Upper lobe of left lung (tissue), 6 donors: ENCODE results near the gene SNRPD2. TPM values are rescaled to one million over a fixed set of nuclear protein-coding genes. Genes with fewer than 3 reads are reported as not detected.

ENCODE experiments used
- ATAC-seq, 2 donors: fragments of 200-7000 bp; cut with Tn5 transposase; one replicate each; pipeline ENCODE4 v1.9.1; 2022; ENCODE audit warnings: mild to moderate bottlenecking in 2 of 2, moderate library complexity in 2 of 2; ENCODE audit not compliant: low FRiP score in 2 of 2
- DNase-seq, 2 donors: peaks; one replicate each; pipeline ENCODE4 v3.0.0-alpha.2; 2019 to 2020
- H3K27ac ChIP-seq, 4 donors: fragments of 200-600 bp; sonication (generic); one replicate each; pipeline ENCODE4 v1.5.1; 2016 to 2019
- H3K27me3 ChIP-seq, 4 donors: fragments of 200-600 bp; sonication (generic); one replicate each; pipeline ENCODE4 v1.5.1; 2017 to 2019
- H3K36me3 ChIP-seq, 4 donors: fragments of 200-600 bp; sonication (generic); one replicate each; pipeline ENCODE4 v1.5.1; 2016 to 2019
- H3K4me1 ChIP-seq, 4 donors: fragments of 200-600 bp; sonication (generic); one replicate each; pipeline ENCODE4 v1.5.1; 2018 to 2019
- H3K4me3 ChIP-seq, 4 donors: fragments of 200-600 bp; sonication (generic); one replicate each; pipeline ENCODE4 v1.5.1; 2017 to 2019; ENCODE audit warnings: mild to moderate bottlenecking in 2 of 4, moderate library complexity in 1 of 4
- H3K9me3 ChIP-seq, 4 donors: fragments of 200-600 bp; sonication (generic); one replicate each; pipeline ENCODE4 v1.5.1; 2018 to 2019
- CTCF ChIP-seq, 6 experiments: fragments of 450-650 bp in 4 of 6; fragments of 200-600 bp in 2 of 6; sonication (generic) in 2 of 6; IDR thresholded peaks; one replicate each; pipeline ENCODE4 v1.5.1; 2016 to 2019; ENCODE audit warnings: antibody characterized with exemption in 6 of 6
- EP300 ChIP-seq, 4 donors: sonication (generic); formaldehyde crosslinking; IDR thresholded peaks; one replicate each; pipeline ENCODE4 v1.5.1; 2017; ENCODE audit warnings: antibody characterized with exemption in 4 of 4, control low read depth in 2 of 4
- POLR2A ChIP-seq, 4 donors: fragments of 450-650 bp; IDR thresholded peaks; one replicate each; pipeline ENCODE4 v1.5.1; 2016 to 2017; ENCODE audit warnings: antibody characterized with exemption in 4 of 4, mild to moderate bottlenecking in 2 of 4
- POLR2AphosphoS5 ChIP-seq, 2 donors: sonication (generic); formaldehyde crosslinking; IDR thresholded peaks; one replicate each; pipeline ENCODE4 v1.5.1; 2017; ENCODE audit warnings: antibody characterized with exemption in 2 of 2
- WGBS, 2 donors: methylation state at CpG; one replicate each; pipeline ENCODE4 v1.1.5; 2017 to 2018; 5-methylcytosine and 5-hydroxymethylcytosine counted together
- total RNA-seq, 6 donors: library from RNA; depleted of rRNA in 4 of 6; stranded (reverse); fragments of >200 nt in 4 of 6; gene quantifications; one replicate each; pipeline versions ENCODE4 v1.1.0 to v1.2.1, GENCODE V29; 2016 to 2021
- donor health status: DM: no; HTN: no; CAD: no; lungs with moderate emphysema.
- donor health status: DM: no; HTN: yes; CAD: no; lungs with severe emphysema.

Gene SNRPD2
- total RNA-seq, 6 donors from 2014 or later: 58.7 to 261 (median 161) TPM

GRCh38 chr19:45674946-45675345, 16.8 kb downstream of the SNRPD2 start:
- H3K27me3 ChIP-seq: peaks cover 0 to 27% (median 13%) of the 10 kb centered on the region in 4 donors
- no peak for ATAC-seq

GRCh38 chr19:45670670-45671453, 20.9 kb downstream of the SNRPD2 start:
- H3K36me3 ChIP-seq: no peaks in the 10 kb centered on the region
- no peaks in the 10 kb centered on the region for H3K9me3 ChIP-seq
- H3K4me1 ChIP-seq: peaks cover 22 to 41% (median 33%) of the 10 kb centered on the region in 4 donors
- DNase-seq (peak; percentile 93), ATAC-seq (peak; percentile 80 to 94)
- H3K4me3 ChIP-seq: peak overlapping the region in 3 of 4 donors; percentile 22 to 41 (median 32)
- WGBS, 2 donors: 7 to 12% methylated on average over 25 to 33 of the region's 42 CpGs
- H3K27ac ChIP-seq: peak overlapping the region in 3 of 4 donors; percentile 31 to 74 (median 35)
- peaks cover 0 to 31% (median 14%) of the 10 kb centered on the region in 4 donors for H3K27me3 ChIP-seq
- TF ChIP-seq CTCF (IDR thresholded peaks at IDR 0.05) (no peak), POLR2A (IDR thresholded peaks at IDR 0.05) (peak in 1 of 4 donors; percentile 36), POLR2AphosphoS5 (IDR thresholded peaks at IDR 0.05) (no peak), EP300 (IDR thresholded peaks at IDR 0.05) (no peak)

More at GRCh38 chr19:45674946-45675345, 16.8 kb downstream of the SNRPD2 start:
- Histone ChIP-seq H3K9me3 (no peaks in the 10 kb centered on the region), H3K36me3 (no peaks in the 10 kb centered on the region), H3K4me3 (no peak overlapping the region), H3K27ac (no peak overlapping the region), H3K4me1 (peaks cover 15 to 33% (median 32%) of the 10 kb centered on the region in 4 donors)
- DNase-seq: no peak
- TF ChIP-seq EP300 (IDR thresholded peaks at IDR 0.05) (no peak), POLR2A (IDR thresholded peaks at IDR 0.05) (no peak), CTCF (IDR thresholded peaks at IDR 0.05) (no peak), POLR2AphosphoS5 (IDR thresholded peaks at IDR 0.05) (no peak)
- 71 to 75% methylated on average over 7 of the region's 7 CpGs for WGBS, 2 donors

GRCh38 chr19:45668342-45668871, 23.3 kb downstream of the SNRPD2 start:
- Histone ChIP-seq H3K27ac (peak overlapping the region in 3 of 4 donors; percentile 33 to 53 (median 35)), H3K9me3 (no peaks in the 10 kb centered on the region), H3K27me3 (peaks cover 0 to 31% (median 14%) of the 10 kb centered on the region in 4 donors), H3K36me3 (no peaks in the 10 kb centered on the region), H3K4me3 (peak overlapping the region; percentile 24 to 49 (median 41)), H3K4me1 (peaks cover 22 to 41% (median 33%) of the 10 kb centered on the region in 4 donors)
- 1 to 2% methylated on average over 19 of the region's 19 CpGs for WGBS, 2 donors
- ATAC-seq (peak in 1 of 2 donors; percentile 2), DNase-seq (peak in 1 of 2 donors; percentile 78)
- TF ChIP-seq CTCF (IDR thresholded peaks at IDR 0.05): no peak
- no peak for TF ChIP-seq EP300 (IDR thresholded peaks at IDR 0.05)
- no peak for TF ChIP-seq POLR2A (IDR thresholded peaks at IDR 0.05)
- no peak for TF ChIP-seq POLR2AphosphoS5 (IDR thresholded peaks at IDR 0.05)

GRCh38 chr19:45667620-45668341, 24.0 kb downstream of the SNRPD2 start, which contains the start of gene GIPR:
Gene GIPR, plus strand, starts transcription at chr19:45668221. Its CDS starts 1,300 bp downstream, at chr19:45669521.
- H3K4me3 ChIP-seq: peak within 1 kb of the TSS; percentile 24 to 49 (median 41)
- H3K27me3 ChIP-seq: peaks cover 0 to 31% (median 14%) of the 10 kb centered on the region in 4 donors
- peak within 1 kb of the TSS in 3 of 4 donors; percentile 33 to 53 (median 35) for H3K27ac ChIP-seq
- DNase-seq (peak; percentile 70 to 90), ATAC-seq (peak; percentile 29 to 49)
- no peaks in the 10 kb centered on the region for H3K36me3 ChIP-seq
- peaks cover 22 to 41% (median 33%) of the 10 kb centered on the region in 4 donors for H3K4me1 ChIP-seq
- TF ChIP-seq POLR2A (IDR thresholded peaks at IDR 0.05) (peak in 3 of 4 donors; percentile 13 to 39 (median 14)), CTCF (IDR thresholded peaks at IDR 0.05) (no peak), EP300 (IDR thresholded peaks at IDR 0.05) (no peak), POLR2AphosphoS5 (IDR thresholded peaks at IDR 0.05) (no peak)
- no peaks in the 10 kb centered on the region for H3K9me3 ChIP-seq
- WGBS, 2 donors: 16 to 38% methylated on average over 5 to 9 of the region's 15 CpGs
